Endothelial cell (in vitro differentiated cells): ENCODE data around the gene BHLHA15. TPM values are rescaled to one million over a fixed set of nuclear protein-coding genes. Genes with fewer than 3 reads are reported as not detected.
A peak's percentile ranks its signal among the peaks of the same experiment; 100 is the strongest.

Source experiments
- DNase-seq: peaks from one replicate; pipeline ENCODE4 v3.0.0; 2021; ENCODE audit warnings: low spot score
- H3K27ac Mint-ChIP-seq: one replicate; pipeline ENCODE4 v1.8.0; 2021; ENCODE audit warnings: mixed read lengths, inconsistent platforms; ENCODE audit not compliant: unreplicated experiment
- H3K27me3 Mint-ChIP-seq: one replicate; pipeline ENCODE4 v1.8.0; 2021; ENCODE audit warnings: mild to moderate bottlenecking, moderate library complexity, mixed read lengths, inconsistent platforms; ENCODE audit not compliant: unreplicated experiment
- H3K36me3 Mint-ChIP-seq: one replicate; pipeline ENCODE4 v1.8.0; 2021; ENCODE audit warnings: mild to moderate bottlenecking, low read depth, mixed read lengths, inconsistent platforms; ENCODE audit not compliant: unreplicated experiment
- H3K4me1 Mint-ChIP-seq: one replicate; pipeline ENCODE4 v1.8.0; 2021; ENCODE audit warnings: mild to moderate bottlenecking, mixed read lengths, inconsistent platforms; ENCODE audit not compliant: unreplicated experiment
- H3K4me3 Mint-ChIP-seq: one replicate; pipeline ENCODE4 v1.8.0; 2021; ENCODE audit warnings: mild to moderate bottlenecking, mixed read lengths, inconsistent platforms; ENCODE audit not compliant: unreplicated experiment
- H3K9me3 Mint-ChIP-seq: one replicate; pipeline ENCODE4 v1.8.0; 2021; ENCODE audit warnings: mixed read lengths, inconsistent platforms; ENCODE audit not compliant: unreplicated experiment
- total RNA-seq: library from RNA; stranded (reverse); fragmentation: NEBNext Ultra II Directional; extraction: Animal tissue kit (Norgen Biotek cat#: 25700); gene quantifications from one replicate; pipeline ENCODE4 v1.2.1, GENCODE V29; 2021; ENCODE audit not compliant: unreplicated experiment
- TF ChIP-seq, protein P1 (sequence below): fragments of 200-600 bp; sonication (generic); IDR thresholded peaks from one replicate; pipeline ENCODE4 v1.5.0; 2021; ENCODE audit warnings: antibody characterized with exemption; ENCODE audit not compliant: unreplicated experiment

Gene BHLHA15
- total RNA-seq, 1 donor from 2014 or later, result 1.2 TPM

DNA sequence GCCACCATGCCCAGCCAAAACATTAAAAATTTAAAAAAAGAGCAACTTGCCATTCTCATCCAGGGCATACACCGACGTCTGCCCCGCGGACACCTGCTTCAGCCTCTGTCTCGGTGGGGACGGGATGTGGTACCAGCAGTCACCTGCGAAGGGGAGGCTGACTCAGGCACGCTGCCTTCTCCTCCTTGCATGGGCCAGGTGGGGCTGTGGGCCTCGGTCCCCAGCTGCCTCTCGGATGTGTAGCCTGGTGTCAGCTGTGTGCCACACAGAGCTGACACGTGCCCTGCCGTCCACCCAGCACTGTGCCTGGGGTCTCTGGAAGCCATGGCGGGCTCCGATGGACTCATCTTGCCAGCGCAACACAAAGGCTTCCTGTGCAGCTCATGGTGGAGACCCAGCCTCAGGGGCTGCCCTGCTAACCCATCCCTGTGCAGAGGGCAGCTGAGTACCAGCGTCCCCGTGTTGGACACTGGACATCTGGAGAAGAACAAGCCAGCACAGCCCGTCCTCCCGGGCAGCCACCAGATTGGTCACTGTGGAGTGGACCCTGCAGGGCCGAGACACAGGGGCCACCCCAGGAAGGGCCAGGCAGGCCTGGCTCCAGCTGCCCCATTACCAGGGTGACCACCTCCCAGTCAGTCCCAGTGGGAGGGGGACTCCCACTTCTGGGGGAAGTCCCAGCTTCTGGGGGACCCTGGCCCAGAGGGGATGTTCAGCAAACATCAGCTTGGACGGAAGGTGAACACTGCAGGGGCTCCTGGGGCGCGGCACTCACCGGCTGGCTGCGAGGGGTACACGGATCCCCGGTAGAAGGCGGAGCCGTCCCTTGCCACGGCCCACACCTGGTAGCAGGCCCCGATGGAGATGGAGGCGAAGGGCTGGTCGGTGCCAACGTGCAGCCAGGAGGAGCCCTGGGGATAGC lies 10.6 kb downstream of the BHLHA15 start:
- no peaks in the 10 kb centered on the region for H3K9me3 Mint-ChIP-seq
- TF ChIP-seq, protein P1, sequence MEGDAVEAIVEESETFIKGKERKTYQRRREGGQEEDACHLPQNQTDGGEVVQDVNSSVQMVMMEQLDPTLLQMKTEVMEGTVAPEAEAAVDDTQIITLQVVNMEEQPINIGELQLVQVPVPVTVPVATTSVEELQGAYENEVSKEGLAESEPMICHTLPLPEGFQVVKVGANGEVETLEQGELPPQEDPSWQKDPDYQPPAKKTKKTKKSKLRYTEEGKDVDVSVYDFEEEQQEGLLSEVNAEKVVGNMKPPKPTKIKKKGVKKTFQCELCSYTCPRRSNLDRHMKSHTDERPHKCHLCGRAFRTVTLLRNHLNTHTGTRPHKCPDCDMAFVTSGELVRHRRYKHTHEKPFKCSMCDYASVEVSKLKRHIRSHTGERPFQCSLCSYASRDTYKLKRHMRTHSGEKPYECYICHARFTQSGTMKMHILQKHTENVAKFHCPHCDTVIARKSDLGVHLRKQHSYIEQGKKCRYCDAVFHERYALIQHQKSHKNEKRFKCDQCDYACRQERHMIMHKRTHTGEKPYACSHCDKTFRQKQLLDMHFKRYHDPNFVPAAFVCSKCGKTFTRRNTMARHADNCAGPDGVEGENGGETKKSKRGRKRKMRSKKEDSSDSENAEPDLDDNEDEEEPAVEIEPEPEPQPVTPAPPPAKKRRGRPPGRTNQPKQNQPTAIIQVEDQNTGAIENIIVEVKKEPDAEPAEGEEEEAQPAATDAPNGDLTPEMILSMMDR, result no peak
- peaks cover 19% of the 10 kb centered on the region for H3K36me3 Mint-ChIP-seq
- DNase-seq, result no peak
- peaks cover 5% of the 10 kb centered on the region for H3K27me3 Mint-ChIP-seq
- no peak overlapping the region for H3K27ac Mint-ChIP-seq
- peak overlapping the region; percentile 42 for H3K4me3 Mint-ChIP-seq
- H3K4me1 Mint-ChIP-seq, result peaks cover 16% of the 10 kb centered on the region

DNA sequence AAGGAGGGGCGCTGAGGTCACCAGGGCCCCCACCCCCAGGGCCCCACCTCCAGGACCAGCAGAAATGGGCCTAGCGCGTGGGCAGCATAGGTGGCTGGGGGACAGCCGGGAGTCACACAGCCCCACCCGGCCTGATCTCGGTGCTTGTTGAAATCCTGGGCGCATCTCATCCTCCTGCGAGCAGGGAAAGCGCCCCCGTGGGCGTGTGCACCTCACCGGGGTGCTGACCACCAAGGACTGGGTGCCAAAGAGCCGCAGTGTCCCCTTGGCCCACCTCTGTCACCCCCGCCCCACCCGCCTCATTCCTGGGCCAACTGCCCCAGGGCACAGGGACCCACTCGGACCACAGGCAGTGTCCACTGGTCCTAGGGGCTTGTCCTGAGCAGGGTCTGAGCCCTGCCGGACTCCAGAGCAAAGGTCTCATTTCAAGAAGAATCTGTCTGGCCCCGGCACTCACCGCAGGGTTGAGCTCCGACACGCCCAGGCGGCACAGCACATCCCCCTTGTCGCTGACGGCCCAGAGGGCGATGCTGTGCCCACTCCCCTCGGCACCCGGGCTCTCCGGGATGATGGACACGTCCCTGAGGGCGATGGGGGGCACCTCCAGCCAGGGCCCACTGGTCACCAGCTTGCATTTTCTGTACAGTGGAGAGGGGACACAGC lies 11.4 kb downstream of the BHLHA15 start:
- peaks cover 15% of the 10 kb centered on the region for H3K4me1 Mint-ChIP-seq
- no peak for DNase-seq
- no peaks in the 10 kb centered on the region for H3K9me3 Mint-ChIP-seq
- no peak overlapping the region for H3K27ac Mint-ChIP-seq
- peaks cover 19% of the 10 kb centered on the region for H3K36me3 Mint-ChIP-seq
- H3K4me3 Mint-ChIP-seq, result no peak overlapping the region
- TF ChIP-seq, protein P1, result no peak
- peaks cover 5% of the 10 kb centered on the region for H3K27me3 Mint-ChIP-seq

DNA sequence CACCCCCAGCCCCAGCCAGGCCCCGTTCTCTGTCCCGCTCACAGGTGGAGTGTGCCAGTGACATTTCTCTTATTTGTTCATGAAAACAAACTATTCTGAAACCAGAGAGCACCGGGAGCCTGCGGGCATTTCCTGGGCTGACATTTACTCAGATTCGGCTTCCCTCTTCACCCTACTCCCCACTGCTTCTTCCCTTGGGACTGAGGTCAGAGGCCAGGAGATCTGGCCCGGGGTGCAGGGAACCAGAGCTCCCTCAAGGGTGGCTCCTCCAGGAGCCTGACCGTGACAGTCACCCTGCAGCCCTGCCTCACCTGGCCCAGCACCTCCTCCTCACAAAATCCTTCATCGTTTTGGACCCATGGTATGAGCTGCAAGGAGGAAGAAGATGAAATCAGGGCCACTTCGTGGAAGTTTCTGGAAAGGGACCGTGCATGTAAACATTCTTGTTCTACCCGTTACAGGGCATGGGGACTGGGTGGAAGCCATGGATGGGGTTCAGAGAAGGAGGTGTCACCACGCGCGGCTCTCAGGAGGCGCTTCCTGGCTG lies 12.2 kb downstream of the BHLHA15 start:
- no peak overlapping the region for H3K27ac Mint-ChIP-seq
- peaks cover 15% of the 10 kb centered on the region for H3K36me3 Mint-ChIP-seq
- H3K27me3 Mint-ChIP-seq, result peaks cover under 1% of the 10 kb centered on the region
- no peaks in the 10 kb centered on the region for H3K9me3 Mint-ChIP-seq
- no peak for DNase-seq
- TF ChIP-seq, protein P1, result no peak
- H3K4me3 Mint-ChIP-seq, result no peak overlapping the region
- H3K4me1 Mint-ChIP-seq, result peaks cover 9% of the 10 kb centered on the region

DNA sequence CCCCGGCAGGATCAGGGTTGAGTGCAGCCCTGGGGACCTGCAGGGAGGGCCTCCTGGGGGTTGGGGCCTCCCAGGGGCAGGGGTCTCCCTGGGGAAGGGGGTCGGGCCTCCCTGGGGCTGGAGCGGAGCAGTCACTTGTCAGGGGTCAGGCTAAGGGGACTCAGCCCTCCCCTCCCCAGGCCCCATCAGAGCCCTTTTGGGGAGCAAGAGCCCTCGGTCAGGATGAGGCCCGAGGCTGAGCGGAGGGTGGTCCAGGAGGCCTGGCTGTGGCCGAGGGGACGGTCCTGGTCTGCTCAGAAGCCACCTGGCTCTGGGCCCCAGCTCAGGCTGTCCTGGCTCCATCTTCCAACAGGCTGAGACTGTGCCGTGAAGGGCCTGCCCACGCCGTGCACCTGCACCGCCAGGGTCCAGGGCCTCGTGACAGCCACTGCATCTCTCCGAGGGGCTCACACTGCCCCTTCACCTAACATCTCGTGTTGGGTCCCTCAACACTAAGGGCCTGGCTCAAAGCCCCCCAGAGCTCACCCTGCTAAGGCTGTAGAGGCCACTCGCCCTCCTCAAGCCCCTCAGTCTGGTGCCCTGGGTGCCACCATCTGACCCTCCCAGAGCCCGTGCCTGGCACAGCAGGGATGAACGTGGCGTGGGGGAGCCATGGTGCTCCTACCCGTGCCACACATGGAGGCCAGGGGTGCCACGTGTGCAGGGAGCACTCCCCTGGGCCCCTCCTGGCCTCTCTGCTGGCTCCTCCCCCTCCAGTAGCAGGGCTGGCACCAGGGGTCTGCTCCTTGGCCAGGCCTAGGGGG lies 12.9 kb downstream of the BHLHA15 start:
- Mint-ChIP-seq H3K4me1 (peaks cover 3% of the 10 kb centered on the region), H3K4me3 (no peak overlapping the region), H3K27me3 (no peaks in the 10 kb centered on the region), H3K9me3 (no peaks in the 10 kb centered on the region), H3K27ac (no peak overlapping the region), H3K36me3 (peaks cover 13% of the 10 kb centered on the region)
- TF ChIP-seq, protein P1, result no peak
- DNase-seq, result no peak
